ENCODE measurements around the gene CDH13.

The CDH13 gene

DNA sequence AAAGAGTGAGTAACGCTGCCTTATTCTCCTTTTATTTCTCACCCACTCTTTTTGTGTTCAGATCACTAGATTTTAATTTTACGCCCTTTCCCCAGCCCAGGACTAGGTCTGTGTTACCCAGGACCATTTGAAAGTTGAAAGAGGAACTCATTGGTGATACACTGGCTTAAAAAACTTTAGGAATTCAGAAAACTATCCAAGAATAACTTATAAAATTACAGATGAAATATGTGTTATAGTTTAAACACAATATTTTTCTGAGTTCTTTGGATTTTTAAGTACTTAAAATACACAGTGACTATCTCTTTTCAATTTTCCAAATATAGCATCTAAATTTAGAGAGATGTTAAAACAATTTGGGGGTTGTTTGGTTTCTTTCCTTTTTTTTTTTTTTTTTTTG is 385.2 kb downstream of the CDH13 start:
- TF ChIP-seq SIN3A (IDR thresholded peaks at IDR 0.05; ENCODE audit: borderline replicate concordance, insufficient read depth, low read length): no peak
- TF ChIP-seq POLR2AphosphoS5 (IDR thresholded peaks at IDR 0.05; ENCODE audit: low read depth, low read length): no peak
- TF ChIP-seq TAF1 (IDR thresholded peaks at IDR 0.05; ENCODE audit: borderline replicate concordance, insufficient read depth, low read length): no peak
- TF ChIP-seq REST (IDR thresholded peaks at IDR 0.05; ENCODE audit: insufficient read depth in 1 of 2, low read depth in 2 of 2, low read length in 2 of 2): no peak
- no peak for TF ChIP-seq FOXP2 (optimal IDR thresholded peaks at IDR 0.05; ENCODE audit: borderline replicate concordance, extremely low read depth, extremely low read length, insufficient read depth)

DNA sequence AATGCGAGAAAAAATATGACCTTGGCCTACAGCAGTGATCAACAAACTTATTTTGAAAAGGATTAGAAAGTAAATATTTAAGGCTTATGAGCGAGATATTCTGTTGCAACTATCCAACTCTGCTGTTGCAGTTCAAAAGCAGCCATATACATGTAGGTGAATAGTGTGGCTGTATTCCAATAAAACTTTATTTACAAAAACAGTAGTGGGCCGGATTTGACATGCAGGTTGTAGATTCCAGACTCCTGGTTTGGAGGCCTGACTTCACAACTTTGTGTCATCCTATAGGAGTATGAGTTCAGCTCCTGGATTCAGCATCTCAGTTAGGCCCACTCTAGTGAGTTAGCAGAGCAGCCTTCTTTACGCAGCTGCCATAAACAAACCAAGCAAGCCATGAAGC is 386.3 kb downstream of the CDH13 start:
- TF ChIP-seq FOXP2 (optimal IDR thresholded peaks at IDR 0.05; ENCODE audit: borderline replicate concordance, extremely low read depth, extremely low read length, insufficient read depth) (no peak), POLR2AphosphoS5 (IDR thresholded peaks at IDR 0.05; ENCODE audit: low read depth, low read length) (no peak), REST (IDR thresholded peaks at IDR 0.05; ENCODE audit: insufficient read depth in 1 of 2, low read depth in 2 of 2, low read length in 2 of 2) (no peak), TAF1 (IDR thresholded peaks at IDR 0.05; ENCODE audit: borderline replicate concordance, insufficient read depth, low read length) (no peak), SIN3A (IDR thresholded peaks at IDR 0.05; ENCODE audit: borderline replicate concordance, insufficient read depth, low read length) (no peak)

DNA sequence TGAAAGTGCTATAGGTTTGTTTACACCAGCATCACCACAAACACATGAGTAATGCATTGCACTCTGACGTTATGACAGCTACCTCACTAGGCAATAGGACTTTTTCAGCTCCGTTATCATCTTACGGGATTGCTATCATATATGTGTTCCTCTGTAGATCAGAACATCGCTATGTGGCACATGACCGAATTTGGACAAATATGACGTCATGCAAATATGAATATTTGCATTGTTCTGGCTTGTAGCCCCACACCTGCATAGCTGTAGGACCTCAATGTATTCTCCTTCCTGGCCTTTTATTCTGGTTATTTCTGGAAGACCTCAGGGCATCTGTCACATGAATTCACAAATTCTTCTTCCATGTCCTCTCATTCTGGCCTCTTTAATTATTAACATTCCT is 393.2 kb downstream of the CDH13 start:
- TF ChIP-seq POLR2AphosphoS5 (IDR thresholded peaks at IDR 0.05; ENCODE audit: low read depth, low read length): no peak
- TF ChIP-seq FOXP2 (optimal IDR thresholded peaks at IDR 0.05; ENCODE audit: borderline replicate concordance, extremely low read depth, extremely low read length, insufficient read depth): no peak

- TF ChIP-seq POLR2AphosphoS5 (IDR thresholded peaks at IDR 0.05; ENCODE audit: low read depth, low read length) (no peak), REST (IDR thresholded peaks at IDR 0.05; ENCODE audit: insufficient read depth in 1 of 2, low read depth in 2 of 2, low read length in 2 of 2) (no peak), TAF1 (IDR thresholded peaks at IDR 0.05; ENCODE audit: borderline replicate concordance, insufficient read depth, low read length) (no peak), FOXP2 (optimal IDR thresholded peaks at IDR 0.05; ENCODE audit: borderline replicate concordance, extremely low read depth, extremely low read length, insufficient read depth) (no peak), SIN3A (IDR thresholded peaks at IDR 0.05; ENCODE audit: borderline replicate concordance, insufficient read depth, low read length) (no peak)
Observed at GRCh38 chr16:83021045-83021444, 394.3 kb downstream of the CDH13 start.

- no peak for TF ChIP-seq FOXP2 (optimal IDR thresholded peaks at IDR 0.05; ENCODE audit: borderline replicate concordance, extremely low read depth, extremely low read length, insufficient read depth)
- TF ChIP-seq SIN3A (IDR thresholded peaks at IDR 0.05; ENCODE audit: borderline replicate concordance, insufficient read depth, low read length): no peak
- TF ChIP-seq POLR2AphosphoS5 (IDR thresholded peaks at IDR 0.05; ENCODE audit: low read depth, low read length): no peak
- no peak for TF ChIP-seq REST (IDR thresholded peaks at IDR 0.05; ENCODE audit: insufficient read depth in 1 of 2, low read depth in 2 of 2, low read length in 2 of 2)
- TF ChIP-seq TAF1 (IDR thresholded peaks at IDR 0.05; ENCODE audit: borderline replicate concordance, insufficient read depth, low read length): no peak
Observed at GRCh38 chr16:83021746-83022145, 395.0 kb downstream of the CDH13 start.
